Left hindlimb (tissue), 1 donor: ENCODE data around the gene SEPTIN5.
"Not testable (repeated sequence)": the region's sequence is repeated elsewhere in the genome, so short reads cannot be mapped to it uniquely, and the experiment has no call there.

Source experiments
- DNase-seq: peaks from one replicate; pipeline ENCODE4 v3.0.0-alpha.2; 2018

The SEPTIN5 gene

DNA sequence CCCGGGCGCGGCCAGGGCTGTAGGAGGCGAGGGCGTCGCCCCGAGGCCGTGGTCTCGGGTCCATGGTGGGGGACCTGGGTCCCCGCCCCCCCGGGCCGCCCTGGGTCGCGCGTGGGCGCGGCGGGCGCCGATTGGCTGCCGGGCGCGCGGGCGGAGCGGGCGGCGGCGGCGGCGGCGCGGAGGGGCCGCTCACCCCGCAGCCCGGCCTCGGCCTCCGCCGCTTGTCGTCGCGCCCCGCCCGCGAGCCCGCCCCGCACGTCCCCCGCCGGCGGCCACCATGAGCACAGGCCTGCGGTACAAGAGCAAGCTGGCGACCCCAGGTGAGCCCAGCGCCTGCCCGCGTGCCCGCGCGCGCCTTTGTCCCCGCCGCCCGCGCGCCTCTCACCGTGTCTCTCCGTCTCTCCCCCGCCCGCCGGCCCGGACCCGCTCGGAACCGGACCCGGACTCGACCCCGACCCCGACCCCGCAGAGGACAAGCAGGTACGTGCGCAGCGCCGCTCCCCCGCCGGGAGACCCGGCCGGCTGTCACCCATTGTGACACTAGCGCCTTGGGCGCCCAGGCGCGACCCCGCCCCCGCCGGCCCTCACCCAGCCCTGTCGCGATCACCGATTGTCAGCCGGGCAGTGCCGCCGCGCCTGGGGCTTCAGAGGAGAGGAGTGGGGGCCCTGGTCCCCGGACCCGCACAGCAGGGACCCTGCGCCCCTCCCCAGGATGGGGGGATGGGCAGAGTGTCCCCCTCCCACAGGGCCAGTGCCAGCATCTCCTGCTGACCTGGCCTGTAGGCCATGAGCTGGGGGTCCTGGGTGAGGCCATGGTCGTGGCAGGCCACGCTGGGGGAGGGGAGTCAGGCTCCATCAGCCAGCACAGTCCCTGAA is at the start of gene SEPTIN5:
SEPTIN5 (plus strand) TSS at position 192 of the 876 bp plus-strand sequence; CDS start at position 278, 86 bp downstream.
- DNase-seq = no peak

DNA sequence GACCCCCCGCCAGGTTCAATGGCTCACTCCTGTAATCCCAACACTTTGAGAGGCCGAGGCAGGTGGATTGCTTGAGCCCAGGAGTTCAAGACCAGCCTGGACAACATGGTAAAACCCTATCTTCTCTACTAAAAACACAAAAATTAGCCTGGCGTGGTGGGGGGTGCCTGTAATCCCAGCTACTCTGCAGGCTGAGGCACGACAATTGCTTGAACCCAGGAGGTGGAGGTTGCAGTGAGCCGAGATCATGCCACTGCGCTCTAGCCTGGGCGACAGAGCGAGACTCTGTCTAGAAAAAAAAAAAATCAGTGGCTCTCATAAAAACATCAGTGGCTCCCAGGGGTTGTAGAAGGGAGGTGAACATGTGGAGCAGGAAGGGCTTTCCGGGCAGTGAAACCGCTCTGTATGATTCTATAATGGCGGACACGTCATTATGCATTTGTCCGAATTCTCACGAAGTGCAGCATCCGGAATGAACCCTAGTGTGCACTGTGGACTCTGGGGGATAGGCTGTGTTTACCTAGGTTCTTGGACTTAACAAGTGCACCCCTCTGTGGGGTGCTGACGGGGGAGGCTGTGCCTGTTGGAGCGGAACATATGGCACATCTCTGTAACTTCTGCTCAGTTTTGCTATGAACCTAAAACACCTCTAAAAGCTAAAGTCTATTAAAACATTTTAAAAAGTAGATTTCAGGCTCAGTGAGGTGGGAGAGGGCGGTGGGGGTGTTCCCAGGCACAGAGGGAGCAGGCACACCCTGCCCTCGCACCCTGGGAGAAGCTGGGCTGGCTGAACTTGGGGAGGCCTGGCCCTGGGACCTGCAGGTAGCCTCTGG is 49.1 kb upstream of the SEPTIN5 start:
- no peak for DNase-seq

DNA sequence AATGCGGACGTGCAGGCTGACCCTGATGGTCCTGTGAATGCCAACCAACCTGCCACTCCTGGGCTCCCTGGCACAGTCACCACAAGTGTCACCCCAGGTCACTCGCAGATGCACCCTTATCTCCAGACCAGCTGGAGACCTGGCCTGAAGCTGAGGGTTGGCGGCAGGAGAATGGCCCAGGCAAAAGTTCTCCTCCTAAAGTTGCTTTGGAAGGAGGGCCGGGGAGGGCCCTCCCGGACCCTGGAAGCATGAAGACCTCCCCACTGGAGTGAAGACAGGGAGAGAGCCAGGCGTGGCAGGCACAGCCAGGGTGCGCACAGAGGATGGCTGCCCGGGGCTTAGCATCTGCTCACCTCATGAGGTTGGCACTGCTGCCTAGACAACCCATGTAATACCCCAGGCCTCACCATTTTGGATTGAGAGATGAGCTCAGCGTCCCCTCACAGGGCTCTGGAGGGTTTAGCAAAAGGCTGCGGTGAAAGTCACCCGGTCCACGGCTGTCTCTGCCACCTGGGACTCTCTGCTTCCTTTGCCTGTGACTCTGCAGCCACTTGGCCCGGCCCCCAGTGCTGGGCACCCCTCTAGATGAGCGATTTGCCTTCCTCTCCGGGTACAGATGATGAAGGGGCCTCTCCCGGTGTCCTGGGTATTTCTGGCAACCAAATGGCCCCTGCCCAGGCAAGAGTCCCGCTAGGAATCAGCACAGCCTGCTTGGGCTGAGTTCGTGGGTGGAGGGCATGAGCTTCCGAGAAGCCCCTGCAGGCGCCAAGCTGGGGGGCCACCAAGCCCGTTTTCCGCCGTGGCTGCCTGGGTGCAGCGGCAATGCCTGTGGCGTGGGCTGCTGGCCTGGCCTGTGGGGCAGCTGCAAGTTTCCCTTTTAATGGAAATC is 48.3 kb upstream of the SEPTIN5 start:
- no peak for DNase-seq

DNA sequence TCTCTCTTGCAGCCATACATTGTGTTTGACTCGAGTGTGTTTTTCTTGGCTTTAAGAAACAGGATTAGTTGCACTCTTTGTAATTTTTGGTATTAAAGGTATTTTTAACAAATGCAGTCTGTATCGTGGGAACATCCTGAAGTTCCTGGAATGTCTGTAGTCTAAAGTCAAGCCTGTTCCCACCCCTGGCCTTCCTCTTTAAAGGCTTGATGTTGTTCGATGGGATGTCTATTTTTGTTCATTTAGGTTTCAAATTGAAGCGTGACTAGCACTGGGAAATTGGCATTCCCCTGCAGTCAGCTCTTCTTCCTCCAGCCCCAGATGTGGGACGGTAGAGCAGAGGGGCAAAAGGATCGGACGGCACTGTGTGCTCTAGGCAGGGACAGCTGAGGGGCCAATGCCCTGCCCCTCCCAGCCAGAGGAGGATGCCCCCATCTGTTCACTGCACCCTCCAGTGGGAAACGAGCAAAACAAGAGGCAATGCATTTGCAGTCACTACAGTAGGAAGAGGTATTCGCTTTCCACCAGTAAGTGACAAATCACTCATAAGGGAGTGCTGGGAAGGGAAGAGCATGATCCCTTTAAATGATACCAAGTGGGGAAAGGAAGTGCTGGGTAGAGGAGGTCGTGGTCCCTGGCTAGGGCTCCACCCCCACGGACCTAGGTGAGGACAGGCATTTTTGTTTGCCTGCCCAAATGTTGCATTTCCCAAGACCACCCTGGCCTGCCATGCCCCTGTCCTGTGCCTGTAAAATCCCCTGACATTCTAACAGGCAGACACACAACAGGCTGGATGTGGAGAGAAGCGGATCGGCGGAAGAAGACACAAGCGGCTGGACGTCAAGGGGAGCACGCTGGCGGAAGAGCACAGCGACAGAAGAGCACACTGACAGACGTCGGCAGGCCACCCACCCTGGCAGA is 47.4 kb upstream of the SEPTIN5 start:
- DNase-seq = no peak

DNA sequence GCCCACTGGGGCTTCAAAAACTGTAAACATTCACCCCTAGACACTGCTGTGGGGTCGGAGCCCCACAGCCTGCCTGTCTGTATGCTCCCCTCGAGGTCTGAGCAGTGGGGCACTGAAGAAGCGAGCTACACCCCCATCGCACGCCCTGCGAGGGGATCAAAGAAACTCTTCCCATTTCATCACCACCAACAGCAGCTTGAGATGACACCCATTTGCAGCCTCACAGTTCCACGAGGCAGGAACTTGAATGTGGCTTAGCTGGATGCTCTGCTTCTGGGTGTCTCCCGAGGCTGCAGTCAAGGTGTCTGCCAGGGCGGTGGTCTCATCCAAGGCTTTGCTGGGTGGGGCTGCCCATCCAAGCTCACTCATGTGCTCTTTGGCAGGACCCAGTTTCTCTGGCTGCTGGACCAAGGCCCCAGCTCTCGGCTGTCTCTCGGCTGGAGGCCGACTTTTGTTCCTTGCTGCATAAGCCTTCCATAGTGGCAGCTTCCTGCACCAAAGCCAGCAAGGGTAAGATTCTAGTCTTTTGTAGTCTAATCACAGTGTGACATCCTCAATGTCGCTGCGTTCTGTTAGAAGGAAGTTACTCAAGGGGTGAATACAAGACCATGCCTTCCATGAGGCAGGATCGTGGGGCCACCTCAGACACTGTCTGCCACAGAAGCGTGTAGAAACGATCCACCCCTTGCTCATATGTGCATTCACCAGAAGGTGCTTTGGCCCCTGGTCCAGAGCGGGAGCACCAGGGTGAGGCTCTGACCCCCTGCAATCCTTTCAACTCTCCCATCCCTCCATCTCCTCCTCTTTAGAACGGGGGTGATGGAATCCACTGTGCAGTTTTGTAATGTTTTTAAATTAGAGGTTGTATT is 46.2 kb upstream of the SEPTIN5 start:
- no peak for DNase-seq

DNA sequence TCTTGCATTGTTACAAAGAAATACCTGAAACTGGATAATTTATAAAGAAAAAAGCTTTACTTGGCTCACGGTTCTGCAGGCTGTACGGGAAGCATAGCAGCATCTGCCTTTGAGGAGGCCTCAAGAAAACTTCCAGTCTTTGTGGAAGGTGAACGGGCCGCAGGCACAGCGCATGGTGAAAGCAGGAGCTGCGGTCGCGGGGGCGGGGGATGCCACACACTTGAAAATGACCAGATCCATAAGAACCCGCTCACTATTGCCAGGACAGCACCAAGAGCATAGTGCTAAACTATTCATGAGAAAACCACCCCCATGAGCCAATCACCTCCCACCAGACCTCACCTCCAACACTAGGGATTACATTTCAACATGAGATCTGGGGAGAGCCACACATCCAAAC is 45.6 kb upstream of the SEPTIN5 start:
- no peak for DNase-seq

DNA sequence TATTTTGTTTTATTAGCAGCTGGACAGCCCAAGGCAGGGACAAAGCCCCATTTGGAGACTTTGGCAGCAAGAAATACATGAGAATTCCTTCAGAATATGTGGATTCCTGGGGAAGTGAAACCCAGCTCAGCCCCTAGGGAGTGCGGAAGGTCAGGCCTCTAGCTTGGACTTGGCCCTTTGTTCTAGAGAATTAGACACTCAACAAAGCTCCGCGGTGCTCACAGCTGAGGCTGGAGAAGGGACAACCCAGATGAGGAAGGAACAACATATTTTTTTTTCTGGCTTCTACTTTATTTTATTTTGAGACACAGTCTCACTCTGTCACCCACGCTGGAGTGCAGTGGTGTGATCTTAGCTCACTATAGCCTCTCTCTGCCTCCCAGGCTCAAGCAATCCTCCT is 44.7 kb upstream of the SEPTIN5 start:
- no peak for DNase-seq

DNA sequence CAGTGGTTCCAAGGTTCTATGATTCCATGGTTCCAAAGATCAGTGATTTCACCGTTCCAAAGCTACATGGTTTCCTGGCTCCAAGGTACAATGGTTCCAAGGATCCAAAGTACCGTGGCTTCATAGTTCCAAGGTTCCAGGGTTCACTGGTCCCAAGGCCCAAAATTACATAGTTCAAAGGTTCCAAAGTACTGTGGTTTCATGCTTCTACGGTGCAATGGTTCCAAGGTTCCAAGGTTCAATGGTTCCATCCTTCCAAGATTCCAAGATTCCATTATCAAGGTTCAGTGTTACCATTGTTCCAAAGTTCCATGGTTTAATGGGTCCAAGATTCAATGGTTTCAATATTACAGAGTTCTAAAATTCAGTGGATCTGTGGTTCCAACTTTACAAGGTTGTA is 43.0 kb upstream of the SEPTIN5 start:
- DNase-seq = no peak

DNA sequence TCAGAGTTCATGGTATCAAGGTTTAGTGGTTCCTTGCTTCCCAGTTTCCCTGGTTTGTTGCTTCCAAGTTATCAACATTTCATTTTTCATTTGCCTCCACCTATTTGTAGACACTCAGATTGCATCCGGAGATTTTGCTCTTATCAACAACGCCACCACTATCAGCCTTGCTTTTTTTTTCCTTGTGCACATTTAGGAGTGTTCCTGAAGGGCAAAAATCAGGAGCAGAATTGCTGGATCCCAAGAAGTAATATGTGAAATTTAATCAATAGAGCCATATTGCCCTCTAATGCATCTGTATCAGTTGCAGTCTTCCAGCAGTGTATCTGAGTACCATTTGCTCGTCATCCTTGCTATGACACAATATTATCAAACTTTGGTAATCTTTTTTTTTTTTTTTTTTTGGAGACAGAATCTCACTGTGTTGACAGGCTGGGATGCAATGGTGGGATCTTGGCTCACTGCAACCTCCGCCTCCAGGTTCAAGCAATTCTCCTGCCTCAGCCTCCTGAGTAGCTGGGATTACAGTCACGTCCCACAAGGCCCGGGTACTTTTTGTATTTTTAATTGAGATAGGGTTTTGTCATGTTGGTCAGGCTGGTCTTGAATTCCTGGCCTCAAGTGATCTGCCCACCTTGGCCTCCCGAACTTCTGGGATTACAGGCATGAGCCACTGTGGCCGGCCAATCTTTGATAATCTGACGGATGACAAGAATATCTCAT is 42.1 kb upstream of the SEPTIN5 start:
- DNase-seq = no peak

DNA sequence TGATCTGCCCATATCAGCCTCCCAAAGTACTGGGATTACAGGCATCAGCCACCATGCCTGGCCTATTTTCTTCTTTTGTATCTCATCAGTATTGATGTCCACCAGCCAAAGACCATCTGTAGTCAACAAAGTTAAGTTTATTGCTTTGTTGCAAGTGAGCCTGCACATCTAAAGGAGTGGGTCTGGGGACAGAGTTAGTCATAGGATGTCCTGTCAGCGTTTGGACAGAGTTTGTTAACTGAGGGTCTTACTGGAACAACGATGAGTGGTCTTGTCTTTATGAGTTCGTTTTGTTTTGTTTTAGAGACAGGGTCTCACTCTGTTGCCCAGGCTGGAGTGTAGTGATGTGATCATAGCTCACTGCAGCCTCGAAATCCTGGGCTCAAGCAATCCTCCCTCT is 40.6 kb upstream of the SEPTIN5 start:
- no peak for DNase-seq

DNA sequence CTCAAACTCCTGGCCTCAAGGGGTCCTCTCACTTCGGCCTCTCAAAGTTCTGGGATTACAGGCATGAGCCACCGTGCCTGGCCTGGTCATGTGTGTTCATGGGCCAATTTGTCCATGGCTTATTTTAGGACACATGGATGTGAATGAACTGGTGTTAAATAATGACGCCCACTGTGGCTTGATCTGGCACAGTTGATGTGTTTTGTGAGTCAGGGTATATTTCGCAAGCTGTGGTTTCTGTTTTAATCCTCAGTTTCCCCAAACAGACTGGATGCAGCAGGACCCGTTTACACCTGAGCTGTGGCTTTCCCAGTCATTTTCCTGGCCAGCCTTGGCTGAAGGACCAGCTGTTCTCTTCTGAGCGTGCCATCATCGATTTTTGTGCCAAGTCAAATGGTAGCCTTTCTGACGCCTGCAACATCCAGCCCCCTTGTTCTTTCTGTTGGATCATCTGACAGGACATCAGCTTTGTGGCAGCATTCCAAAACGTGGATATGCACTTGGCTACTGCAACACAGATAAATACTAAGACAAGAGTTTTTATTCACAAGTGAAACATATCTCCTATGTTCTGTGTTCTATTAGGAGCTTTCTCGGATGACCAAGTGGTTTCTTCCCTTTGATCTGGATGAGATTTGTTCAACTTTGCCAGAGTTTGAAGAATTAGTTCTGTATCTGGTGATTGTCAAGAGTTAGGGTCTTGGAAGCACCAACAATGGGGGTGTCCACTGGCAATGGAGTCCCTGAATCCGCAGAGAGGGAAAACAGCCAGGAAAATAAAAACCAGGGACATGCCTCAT is 40.0 kb upstream of the SEPTIN5 start:
- DNase-seq = no peak

DNA sequence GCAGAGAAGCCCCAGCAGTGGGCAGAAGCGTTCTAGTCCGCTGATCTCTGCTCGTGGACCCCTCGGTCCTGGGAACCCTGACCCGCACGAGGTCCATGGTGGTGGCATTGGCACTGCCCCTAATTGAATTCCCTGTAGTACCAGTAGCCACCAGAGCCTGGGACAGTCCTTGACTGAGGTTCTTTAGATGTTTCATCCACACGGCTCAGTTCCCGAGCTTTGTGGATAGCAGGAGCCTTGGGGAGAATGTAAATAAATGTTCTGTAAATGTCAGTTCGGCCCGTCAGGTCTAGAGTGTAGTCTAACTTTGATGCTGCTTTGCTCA is 39.4 kb upstream of the SEPTIN5 start:
- no peak for DNase-seq

DNA sequence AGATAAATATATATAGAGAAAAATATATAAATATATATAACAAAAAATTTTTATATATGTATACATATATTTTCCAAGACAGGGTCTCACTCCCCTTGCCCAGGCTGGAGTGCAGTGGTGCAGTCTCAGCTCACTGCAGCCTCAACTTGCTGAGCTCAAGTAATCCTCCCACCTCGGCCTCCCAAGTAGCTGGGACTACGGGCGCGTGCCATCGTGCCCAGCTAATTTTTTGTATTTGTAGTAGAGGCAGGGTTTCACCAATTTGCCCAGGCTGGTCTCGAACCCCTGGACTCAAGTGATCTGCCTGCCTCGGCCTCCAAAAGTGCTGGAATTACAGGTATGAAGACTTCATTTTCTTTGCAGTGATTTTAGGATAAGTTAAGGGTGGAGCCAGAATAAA is 38.9 kb upstream of the SEPTIN5 start:
- DNase-seq = no peak

DNA sequence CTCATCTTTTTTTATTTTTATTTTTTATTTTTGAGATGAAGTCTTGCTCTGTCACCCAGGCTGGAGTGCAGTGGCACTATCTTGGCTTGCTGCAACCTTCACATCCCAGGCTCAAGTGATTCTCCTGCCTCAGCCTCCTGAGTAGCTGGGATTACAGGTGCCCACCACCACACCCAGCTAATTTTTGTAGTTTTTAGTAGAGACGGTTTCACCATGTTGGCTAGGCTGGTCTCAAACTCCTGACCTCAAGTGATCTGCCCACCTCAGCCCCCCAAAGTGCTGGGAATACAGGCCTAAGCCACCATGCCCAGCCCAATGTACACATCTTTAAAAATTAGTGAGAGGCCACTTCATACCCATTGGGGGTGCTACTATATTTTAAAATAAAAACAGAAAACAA is 37.9 kb upstream of the SEPTIN5 start:
- not testable (repeated sequence) for DNase-seq

DNA sequence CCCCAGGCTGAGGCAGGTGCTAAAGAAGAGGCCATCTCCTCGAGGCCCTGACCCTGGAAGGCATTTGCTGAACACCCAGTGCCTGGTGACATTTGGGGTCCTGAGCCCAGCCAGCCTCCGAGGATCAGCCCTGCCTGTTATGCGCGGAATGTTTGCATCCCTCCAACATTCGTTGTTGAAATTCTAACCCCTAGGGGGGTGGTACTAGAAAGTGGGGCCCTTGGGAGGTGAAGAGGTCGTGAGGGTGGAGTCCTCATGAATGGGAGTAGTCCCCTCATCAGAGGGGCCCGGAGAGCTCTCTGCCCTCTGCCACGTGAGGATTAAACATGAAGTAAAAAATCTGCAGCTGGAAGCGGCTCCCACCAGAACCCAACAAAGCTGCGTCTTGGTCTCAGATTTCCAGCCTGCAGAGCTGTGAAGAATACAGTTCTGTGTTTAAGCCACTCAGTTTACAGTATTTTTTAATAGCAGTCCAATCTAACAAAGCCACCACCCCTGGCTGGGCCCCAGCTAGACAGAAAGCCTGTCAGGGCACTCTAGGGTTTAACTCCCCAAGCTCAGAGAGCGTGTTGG is 35.3 kb upstream of the SEPTIN5 start:
- DNase-seq = no peak

DNA sequence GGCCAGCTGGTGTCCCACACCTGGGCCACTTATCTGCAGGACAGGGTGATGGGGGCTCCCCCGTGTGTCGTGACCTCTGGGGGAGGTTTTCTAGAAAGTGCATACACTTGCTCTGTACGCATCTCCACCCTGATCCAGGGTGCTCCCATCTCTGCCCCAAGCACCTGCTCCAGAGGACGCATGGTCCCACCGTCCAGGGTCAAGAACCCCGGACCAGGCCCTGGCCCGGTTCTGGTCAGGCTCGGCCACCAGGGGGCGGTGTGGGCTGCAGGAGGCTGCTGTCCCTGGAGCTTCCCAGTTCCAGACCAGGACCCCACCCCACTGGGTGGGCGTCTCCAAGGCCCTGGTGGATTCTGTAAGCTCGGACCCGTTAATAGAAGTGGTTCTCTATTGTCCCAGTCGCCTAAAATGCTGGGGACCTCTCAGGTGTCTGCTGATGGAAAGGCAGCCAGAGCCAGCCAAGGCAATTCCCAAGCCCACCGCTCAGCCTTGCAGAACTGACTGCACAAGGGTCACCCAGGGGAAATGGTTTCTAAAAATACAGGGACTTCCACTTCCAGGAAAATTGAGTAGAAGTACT is 34.7 kb upstream of the SEPTIN5 start:
- no peak for DNase-seq

DNA sequence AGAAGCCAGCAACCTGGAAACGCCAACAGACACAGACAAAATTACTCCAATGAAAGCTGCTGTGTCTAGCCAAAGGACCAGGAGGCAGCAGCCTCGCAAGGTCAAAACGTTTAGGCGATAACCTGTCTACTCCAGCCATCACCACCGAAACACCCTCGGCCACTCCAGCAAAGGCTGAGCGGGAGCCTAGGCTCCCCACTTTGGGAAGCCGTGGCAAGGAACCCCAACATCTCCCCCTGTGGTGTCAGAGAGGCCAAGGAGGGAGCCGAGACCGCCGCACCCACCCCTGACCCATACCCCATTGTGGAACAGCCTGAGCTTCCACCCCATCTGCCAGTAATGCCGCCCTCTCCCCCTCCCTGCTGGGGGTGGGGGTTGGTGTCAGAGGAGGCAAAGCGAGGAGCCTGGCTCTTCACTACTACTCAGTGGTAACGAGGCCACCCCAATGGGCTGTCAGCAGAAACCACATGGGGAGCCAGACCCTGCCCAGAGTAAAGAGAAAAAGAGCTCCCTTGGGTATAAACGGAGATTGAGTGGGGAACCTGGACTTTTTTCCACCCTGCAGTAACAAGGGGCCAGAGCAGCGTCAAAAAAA is 33.9 kb upstream of the SEPTIN5 start:
- no peak for DNase-seq
